GM04503 (cell line): Measurements from ENCODE around the gene SRP54.
"Not testable (repeated sequence)": the region's sequence is repeated elsewhere in the genome, so short reads cannot be mapped to it uniquely, and the experiment has no call there.

Experiments
- DNase-seq: peaks from one replicate; pipeline ENCODE4 v3.0.0-alpha.2; 2012; ENCODE audit warnings: low read depth

Gene SRP54

GRCh38 chr14:34983786-34984185 is 994 bp downstream of the SRP54 start:
- no peak for DNase-seq

GRCh38 chr14:34985740-34986139 is 2.9 kb downstream of the SRP54 start:
- no peak for DNase-seq

GRCh38 chr14:34987180-34987579 is 4.4 kb downstream of the SRP54 start:
- no peak for DNase-seq

GRCh38 chr14:34989762-34990161 is 7.0 kb downstream of the SRP54 start:
- DNase-seq: no peak

- no peak for DNase-seq
Measured at GRCh38 chr14:34993426-34993825, 10.6 kb downstream of the SRP54 start.

- no peak for DNase-seq
Measured at GRCh38 chr14:34994668-34995067, 11.9 kb downstream of the SRP54 start.

- no peak for DNase-seq
Measured at GRCh38 chr14:34997762-34998161, 15.0 kb downstream of the SRP54 start.

GRCh38 chr14:34999500-34999899 is 16.7 kb downstream of the SRP54 start:
- no peak for DNase-seq

- DNase-seq: no peak
Measured at GRCh38 chr14:35001621-35002020, 18.8 kb downstream of the SRP54 start.

- no peak for DNase-seq
Measured at GRCh38 chr14:35004839-35005238, 22.0 kb downstream of the SRP54 start.

GRCh38 chr14:35016568-35016967 is 33.8 kb downstream of the SRP54 start:
- DNase-seq: no peak

GRCh38 chr14:35020713-35021112 is 37.9 kb downstream of the SRP54 start:
- no peak for DNase-seq

GRCh38 chr14:35028435-35028834 is 45.6 kb downstream of the SRP54 start:
- no peak for DNase-seq

- no peak for DNase-seq
Measured at GRCh38 chr14:35032562-35032961, 49.8 kb downstream of the SRP54 start.

- DNase-seq: no peak
Measured at GRCh38 chr14:35034440-35034833, 51.6 kb downstream of the SRP54 start.

- DNase-seq: not testable (repeated sequence)
Measured at GRCh38 chr14:35034944-35035554, 52.3 kb downstream of the SRP54 start.

GRCh38 chr14:35038312-35038711 is 55.5 kb downstream of the SRP54 start:
- not testable (repeated sequence) for DNase-seq

- no peak for DNase-seq
Measured at GRCh38 chr14:35042632-35043031, 59.8 kb downstream of the SRP54 start.

GRCh38 chr14:35043046-35043445 is 60.3 kb downstream of the SRP54 start:
- DNase-seq: no peak

GRCh38 chr14:35044939-35045797 is 62.4 kb downstream of the SRP54 start:
- DNase-seq: no peak

- DNase-seq: no peak
Measured at GRCh38 chr14:35045798-35046047, 62.9 kb downstream of the SRP54 start.

- peak; percentile 73 for DNase-seq
Measured at GRCh38 chr14:35046048-35046750, 63.4 kb downstream of the SRP54 start, which contains the start of gene FAM177A1. Gene FAM177A1, plus strand, starts transcription at chr14:35046272. Its CDS starts 192 bp downstream, at chr14:35046464.
